MM.1S (cell line): ENCODE data around the gene IFNL2.

Source experiments
- DNase-seq: peaks from one replicate; pipeline ENCODE4 v3.0.0-alpha.2; 2015
- H2AFZ ChIP-seq: fragments of 300-600 bp; sonication (generic); 2 replicates; pipeline ENCODE4 v1.6.0; 2016; ENCODE audit warnings: antibody characterized with exemption, low read length
- H3F3A ChIP-seq: fragments of 300-600 bp; sonication (generic); 2 replicates; pipeline ENCODE4 v1.6.1; 2016; ENCODE audit warnings: mild to moderate bottlenecking, antibody characterized with exemption, low read length, moderate library complexity, mixed read lengths; ENCODE audit not compliant: insufficient read depth
- H3K27ac ChIP-seq: fragments of 300-600 bp; sonication (generic); 2 replicates; pipeline ENCODE4 v1.5.1; 2016; ENCODE audit warnings: mild to moderate bottlenecking, low read length
- H3K27me3 ChIP-seq: fragments of 300-600 bp; sonication (generic); replicated peaks from 2 replicates; pipeline ENCODE4 v1.6.0; 2016; ENCODE audit warnings: low read length; ENCODE audit not compliant: insufficient read depth
- H3K36me3 ChIP-seq: fragments of 300-600 bp; sonication (generic); replicated peaks from 2 replicates; pipeline ENCODE4 v1.6.1; 2016; ENCODE audit warnings: mild to moderate bottlenecking, low read length, mixed read lengths; ENCODE audit not compliant: insufficient read depth
- H3K4me1 ChIP-seq: fragments of 300-600 bp; sonication (generic); 2 replicates; pipeline ENCODE4 v1.6.1; 2016; ENCODE audit warnings: low read length, mixed read lengths
- H3K4me2 ChIP-seq: fragments of 300-600 bp; sonication (generic); 2 replicates; pipeline ENCODE4 v1.6.0; 2016; ENCODE audit warnings: low read depth, low read length
- H3K4me3 ChIP-seq: fragments of 300-600 bp; sonication (generic); 2 replicates; pipeline ENCODE4 v1.5.1; 2016; ENCODE audit warnings: low read length, mixed read lengths
- H3K79me2 ChIP-seq: fragments of 300-600 bp; sonication (generic); 2 replicates; pipeline ENCODE4 v1.6.1; 2016; ENCODE audit warnings: mixed run types, low read length, mixed read lengths
- H3K9ac ChIP-seq: fragments of 300-600 bp; sonication (generic); 2 replicates; pipeline ENCODE4 v1.6.1; 2016; ENCODE audit warnings: low read length, mixed read lengths
- H3K9me2 ChIP-seq: fragments of 300-600 bp; sonication (generic); replicated peaks from 2 replicates; pipeline ENCODE4 v1.6.1; 2016; ENCODE audit warnings: mild to moderate bottlenecking, low read length, mixed read lengths; ENCODE audit not compliant: insufficient read depth
- H3K9me3 ChIP-seq: fragments of 300-600 bp; sonication (generic); replicated peaks from 2 replicates; pipeline ENCODE4 v1.6.1; 2016; ENCODE audit warnings: mild to moderate bottlenecking, low read length, mixed read lengths; ENCODE audit not compliant: insufficient read depth
- H4K20me1 ChIP-seq: fragments of 300-600 bp; sonication (generic); 2 replicates; pipeline ENCODE4 v1.6.1; 2016; ENCODE audit warnings: mild to moderate bottlenecking, low read length, moderate library complexity, mixed read lengths; ENCODE audit not compliant: insufficient read depth
- EZH2 ChIP-seq: fragments of 300-600 bp; sonication (generic); optimal IDR thresholded peaks from 2 replicates; pipeline ENCODE3; 2017; ENCODE audit warnings: low read depth, mild to moderate bottlenecking, antibody characterized with exemption, low read length, mixed read lengths
- EZH2phosphoT487 ChIP-seq: fragments of 300-600 bp; sonication (generic); IDR thresholded peaks from 2 replicates; pipeline ENCODE4 v1.6.1; 2018; ENCODE audit warnings: antibody characterized with exemption, low read length
- TF ChIP-seq, protein P1 (sequence below): fragments of 300-600 bp; sonication (generic); IDR thresholded peaks from 2 replicates; pipeline ENCODE4 v1.5.1; 2016; ENCODE audit warnings: antibody characterized with exemption, low read length, mixed read lengths

IFNL2 gene

DNA sequence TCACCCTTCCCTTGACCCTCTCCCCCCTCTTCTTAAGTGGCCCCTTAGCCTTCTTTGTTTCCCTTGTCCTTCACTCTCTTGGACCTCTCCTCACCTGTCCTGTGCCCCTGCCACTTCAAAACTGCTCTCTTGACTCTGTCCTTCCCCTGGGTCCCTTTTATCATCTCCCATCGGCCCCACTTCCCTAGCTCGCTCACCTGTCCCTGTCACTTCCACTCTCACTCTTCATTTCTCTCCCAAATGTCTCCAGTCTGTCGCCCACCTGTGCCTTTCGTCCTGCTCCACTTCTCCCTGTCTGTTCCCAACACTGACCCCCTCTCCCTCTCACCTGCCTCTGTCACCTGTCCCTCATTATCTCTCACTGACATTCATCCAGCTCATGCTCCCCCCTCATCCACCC lies 28.7 kb downstream of the IFNL2 start:
- Histone ChIP-seq H3K79me2 (no peaks in the 10 kb centered on the region), H3K4me1 (no peaks in the 10 kb centered on the region), H3K4me2 (no peak overlapping the region), H3F3A (no peaks in the 10 kb centered on the region), H3K9me2 (no peaks in the 10 kb centered on the region), H4K20me1 (no peaks in the 10 kb centered on the region), H3K9ac (no peak overlapping the region), H3K27me3 (peaks cover 8% of the 10 kb centered on the region; the same call in 1 of the 2 replicates), H3K4me3 (no peak overlapping the region), H3K27ac (no peak overlapping the region), H3K36me3 (no peaks in the 10 kb centered on the region), H2AFZ (no peak overlapping the region), H3K9me3 (no peaks in the 10 kb centered on the region)
- no peak for DNase-seq
- TF ChIP-seq, protein P1, sequence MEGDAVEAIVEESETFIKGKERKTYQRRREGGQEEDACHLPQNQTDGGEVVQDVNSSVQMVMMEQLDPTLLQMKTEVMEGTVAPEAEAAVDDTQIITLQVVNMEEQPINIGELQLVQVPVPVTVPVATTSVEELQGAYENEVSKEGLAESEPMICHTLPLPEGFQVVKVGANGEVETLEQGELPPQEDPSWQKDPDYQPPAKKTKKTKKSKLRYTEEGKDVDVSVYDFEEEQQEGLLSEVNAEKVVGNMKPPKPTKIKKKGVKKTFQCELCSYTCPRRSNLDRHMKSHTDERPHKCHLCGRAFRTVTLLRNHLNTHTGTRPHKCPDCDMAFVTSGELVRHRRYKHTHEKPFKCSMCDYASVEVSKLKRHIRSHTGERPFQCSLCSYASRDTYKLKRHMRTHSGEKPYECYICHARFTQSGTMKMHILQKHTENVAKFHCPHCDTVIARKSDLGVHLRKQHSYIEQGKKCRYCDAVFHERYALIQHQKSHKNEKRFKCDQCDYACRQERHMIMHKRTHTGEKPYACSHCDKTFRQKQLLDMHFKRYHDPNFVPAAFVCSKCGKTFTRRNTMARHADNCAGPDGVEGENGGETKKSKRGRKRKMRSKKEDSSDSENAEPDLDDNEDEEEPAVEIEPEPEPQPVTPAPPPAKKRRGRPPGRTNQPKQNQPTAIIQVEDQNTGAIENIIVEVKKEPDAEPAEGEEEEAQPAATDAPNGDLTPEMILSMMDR = no peak
- TF ChIP-seq EZH2 (no peak), EZH2phosphoT487 (no peak)

DNA sequence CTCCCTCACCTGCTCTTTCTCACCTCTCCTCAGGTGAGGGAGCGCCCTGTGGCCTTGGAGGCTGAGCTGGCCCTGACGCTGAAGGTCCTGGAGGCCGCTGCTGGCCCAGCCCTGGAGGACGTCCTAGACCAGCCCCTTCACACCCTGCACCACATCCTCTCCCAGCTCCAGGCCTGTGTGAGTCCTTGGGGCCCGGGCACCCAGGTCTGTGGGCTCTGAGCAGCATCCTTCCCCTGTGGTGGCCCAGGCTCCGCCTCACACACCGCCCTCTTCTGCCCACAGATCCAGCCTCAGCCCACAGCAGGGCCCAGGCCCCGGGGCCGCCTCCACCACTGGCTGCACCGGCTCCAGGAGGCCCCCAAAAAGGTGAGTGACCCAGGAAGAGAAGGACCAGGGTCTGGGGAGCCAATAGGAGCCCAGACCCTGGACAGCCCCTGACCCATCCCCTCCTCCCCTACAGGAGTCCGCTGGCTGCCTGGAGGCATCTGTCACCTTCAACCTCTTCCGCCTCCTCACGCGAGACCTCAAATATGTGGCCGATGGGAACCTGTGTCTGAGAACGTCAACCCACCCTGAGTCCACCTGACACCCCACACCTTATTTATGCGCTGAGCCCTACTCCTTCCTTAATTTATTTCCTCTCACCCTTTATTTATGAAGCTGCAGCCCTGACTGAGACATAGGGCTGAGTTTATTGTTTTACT lies 29.9 kb downstream of the IFNL2 start:
- Histone ChIP-seq H3K4me1 (no peaks in the 10 kb centered on the region), H3K9me3 (no peaks in the 10 kb centered on the region), H3K79me2 (no peaks in the 10 kb centered on the region), H3K27me3 (peaks cover 8% of the 10 kb centered on the region; the same call in 1 of the 2 replicates), H3K27ac (no peak overlapping the region), H4K20me1 (no peaks in the 10 kb centered on the region), H3K4me3 (no peak overlapping the region), H3K4me2 (no peak overlapping the region), H3K9me2 (no peaks in the 10 kb centered on the region), H2AFZ (no peak overlapping the region), H3K36me3 (no peaks in the 10 kb centered on the region), H3K9ac (no peak overlapping the region), H3F3A (no peaks in the 10 kb centered on the region)
- no peak for DNase-seq
- TF ChIP-seq EZH2phosphoT487 = no peak
- TF ChIP-seq, protein P1 = no peak
- TF ChIP-seq EZH2 = no peak

DNA sequence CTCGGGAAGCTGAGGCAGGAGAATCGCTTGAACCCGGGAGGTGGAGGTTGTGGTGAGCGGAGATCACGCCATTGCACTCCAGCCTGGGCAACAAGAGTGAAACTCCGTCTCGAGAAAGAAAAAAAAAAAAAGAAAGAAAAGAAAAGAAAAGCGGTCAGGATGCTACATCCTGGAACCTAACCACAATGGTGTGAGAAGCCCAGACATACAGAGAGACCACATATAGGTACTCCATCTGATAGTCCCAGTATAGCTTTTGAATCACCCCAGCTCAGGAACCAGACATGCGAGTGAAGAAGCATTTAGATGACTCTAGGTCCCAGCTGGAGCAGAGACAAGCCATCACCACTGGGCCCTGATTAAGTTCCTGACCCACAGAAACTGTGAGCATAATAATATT lies 31.2 kb downstream of the IFNL2 start:
- peak; percentile 21 for DNase-seq

More for the DNA sequence above, 31.2 kb downstream of the IFNL2 start:
- no peaks in the 10 kb centered on the region for H3K79me2 ChIP-seq
- no peak overlapping the region for H3K4me3 ChIP-seq
- H3K36me3 ChIP-seq = no peaks in the 10 kb centered on the region
- H3K27ac ChIP-seq = no peak overlapping the region
- H2AFZ ChIP-seq = no peak overlapping the region
- TF ChIP-seq EZH2 (no peak), EZH2phosphoT487 (no peak)
- TF ChIP-seq, protein P1 = no peak
- H3K4me1 ChIP-seq = no peaks in the 10 kb centered on the region
- H3K27me3 ChIP-seq = peaks cover 8% of the 10 kb centered on the region; the same call in 1 of the 2 replicates
- no peaks in the 10 kb centered on the region for H3K9me2 ChIP-seq
- no peaks in the 10 kb centered on the region for H4K20me1 ChIP-seq
- H3K9ac ChIP-seq = no peak overlapping the region
- H3K9me3 ChIP-seq = no peaks in the 10 kb centered on the region
- H3F3A ChIP-seq = no peaks in the 10 kb centered on the region
- H3K4me2 ChIP-seq = no peak overlapping the region
